SU-DHL-6 (cell line): Measurements from ENCODE around the gene TXNRD2.

Source experiments
- H2AFZ ChIP-seq: fragments of 200-600 bp; sonication (generic); 2 replicates; pipeline ENCODE4 v1.6.1; 2014; ENCODE audit warnings: low read depth, mild to moderate bottlenecking, moderate library complexity, mixed read lengths, antibody characterized with exemption, low read length; ENCODE audit not compliant: severe bottlenecking
- H3F3A ChIP-seq: fragments of 200-600 bp; shearing (Covaris generic); 2 replicates; pipeline ENCODE4 v1.6.0; 2016; ENCODE audit warnings: antibody characterized with exemption, mild to moderate bottlenecking; ENCODE audit not compliant: insufficient read depth
- H3K27ac ChIP-seq: fragments of 200-600 bp; sonication (generic); 2 replicates; pipeline ENCODE4 v1.5.1; 2016; ENCODE audit warnings: low read depth, mild to moderate bottlenecking, low read length, moderate library complexity, mixed read lengths
- H3K27me3 ChIP-seq: fragments of 200-600 bp; sonication (generic), shearing (Covaris generic); 2 replicates; pipeline ENCODE4 v1.6.0; 2014; ENCODE audit warnings: mild to moderate bottlenecking, low read length
- H3K36me3 ChIP-seq: fragments of 200-600 bp; sonication (generic); 2 replicates; pipeline ENCODE4 v1.6.1; 2014; ENCODE audit warnings: mild to moderate bottlenecking, low read length, mixed read lengths
- H3K4me2 ChIP-seq: fragments of 300-600, 200-600 bp; shearing (Covaris generic), sonication (generic); 2 replicates; pipeline ENCODE4 v1.6.0; 2014; ENCODE audit warnings: low read length, low read depth, mild to moderate bottlenecking; ENCODE audit not compliant: poor library complexity, severe bottlenecking
- H3K4me3 ChIP-seq: fragments of 200-600 bp; sonication (generic); 2 replicates; pipeline ENCODE4 v1.5.1; 2014; ENCODE audit warnings: antibody characterized with exemption, low read length, mild to moderate bottlenecking, mixed read lengths; ENCODE audit not compliant: insufficient read depth, poor library complexity, severe bottlenecking
- H3K79me2 ChIP-seq: fragments of 200-600 bp; sonication (generic); 2 replicates; pipeline ENCODE4 v1.6.1; 2014; ENCODE audit warnings: mild to moderate bottlenecking, low read length, moderate library complexity; ENCODE audit not compliant: insufficient read depth
- H3K9ac ChIP-seq: fragments of 200-600 bp; sonication (generic); 2 replicates; pipeline ENCODE4 v1.7.0; 2014; ENCODE audit warnings: mild to moderate bottlenecking, low read length
- H3K9me2 ChIP-seq: fragments of 200-600 bp; sonication (generic); replicated peaks from 2 replicates; pipeline ENCODE4 v1.6.1; 2014; ENCODE audit warnings: low read length; ENCODE audit not compliant: insufficient read depth
- H3K9me3 ChIP-seq: fragments of 200-600 bp; sonication (generic); 2 replicates; pipeline ENCODE4 v1.6.1; 2014; ENCODE audit warnings: low read length, mixed read lengths; ENCODE audit not compliant: insufficient read depth
- H4K20me1 ChIP-seq: fragments of 200-600 bp; sonication (generic); 2 replicates; pipeline ENCODE4 v1.6.1; 2014; ENCODE audit warnings: low read depth, mild to moderate bottlenecking, antibody characterized with exemption, low read length, moderate library complexity, mixed read lengths
- EZH2phosphoT487 ChIP-seq: fragments of 200-600 bp; sonication (generic), shearing (Covaris generic); conservative IDR thresholded peaks from 2 replicates; pipeline ENCODE4 v1.6.1; 2018; ENCODE audit warnings: mild to moderate bottlenecking, antibody characterized with exemption, low read length, moderate library complexity, mixed read lengths
- TF ChIP-seq, protein P1 (sequence below): fragments of 200-600 bp; sonication (generic); IDR thresholded peaks from one replicate; pipeline ENCODE4 v1.5.1; 2017; ENCODE audit warnings: antibody characterized with exemption, mild to moderate bottlenecking, low read length, moderate library complexity; ENCODE audit not compliant: insufficient read depth, poor library complexity, severe bottlenecking

TXNRD2 gene

GRCh38 chr22:19982991-19983578, 41.5 kb upstream of the TXNRD2 start:
- no peak overlapping the region for H3K4me2 ChIP-seq
- no peaks in the 10 kb centered on the region for H3K9me3 ChIP-seq
- no peaks in the 10 kb centered on the region for H3K36me3 ChIP-seq
- H3F3A ChIP-seq, result no peaks in the 10 kb centered on the region
- H2AFZ ChIP-seq, result no peak overlapping the region
- no peaks in the 10 kb centered on the region for H4K20me1 ChIP-seq
- H3K27ac ChIP-seq, result no peak overlapping the region
- no peak overlapping the region for H3K9ac ChIP-seq
- H3K9me2 ChIP-seq, result no peaks in the 10 kb centered on the region
- TF ChIP-seq, protein P1, sequence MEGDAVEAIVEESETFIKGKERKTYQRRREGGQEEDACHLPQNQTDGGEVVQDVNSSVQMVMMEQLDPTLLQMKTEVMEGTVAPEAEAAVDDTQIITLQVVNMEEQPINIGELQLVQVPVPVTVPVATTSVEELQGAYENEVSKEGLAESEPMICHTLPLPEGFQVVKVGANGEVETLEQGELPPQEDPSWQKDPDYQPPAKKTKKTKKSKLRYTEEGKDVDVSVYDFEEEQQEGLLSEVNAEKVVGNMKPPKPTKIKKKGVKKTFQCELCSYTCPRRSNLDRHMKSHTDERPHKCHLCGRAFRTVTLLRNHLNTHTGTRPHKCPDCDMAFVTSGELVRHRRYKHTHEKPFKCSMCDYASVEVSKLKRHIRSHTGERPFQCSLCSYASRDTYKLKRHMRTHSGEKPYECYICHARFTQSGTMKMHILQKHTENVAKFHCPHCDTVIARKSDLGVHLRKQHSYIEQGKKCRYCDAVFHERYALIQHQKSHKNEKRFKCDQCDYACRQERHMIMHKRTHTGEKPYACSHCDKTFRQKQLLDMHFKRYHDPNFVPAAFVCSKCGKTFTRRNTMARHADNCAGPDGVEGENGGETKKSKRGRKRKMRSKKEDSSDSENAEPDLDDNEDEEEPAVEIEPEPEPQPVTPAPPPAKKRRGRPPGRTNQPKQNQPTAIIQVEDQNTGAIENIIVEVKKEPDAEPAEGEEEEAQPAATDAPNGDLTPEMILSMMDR, result no peak
- TF ChIP-seq EZH2phosphoT487, result no peak
- H3K79me2 ChIP-seq, result no peaks in the 10 kb centered on the region
- no peaks in the 10 kb centered on the region for H3K27me3 ChIP-seq
- H3K4me3 ChIP-seq, result no peak overlapping the region

- no peak overlapping the region for H2AFZ ChIP-seq
- H3K36me3 ChIP-seq, result no peaks in the 10 kb centered on the region
- H3K9me3 ChIP-seq, result no peaks in the 10 kb centered on the region
- no peak overlapping the region for H3K4me2 ChIP-seq
- H3K9me2 ChIP-seq, result no peaks in the 10 kb centered on the region
- TF ChIP-seq, protein P1, result no peak
- no peak for TF ChIP-seq EZH2phosphoT487
- H3K79me2 ChIP-seq, result no peaks in the 10 kb centered on the region
- no peak overlapping the region for H3K27ac ChIP-seq
- H3K27me3 ChIP-seq, result no peaks in the 10 kb centered on the region
- H4K20me1 ChIP-seq, result no peaks in the 10 kb centered on the region
- H3K4me3 ChIP-seq, result no peak overlapping the region
- no peak overlapping the region for H3K9ac ChIP-seq
- H3F3A ChIP-seq, result no peaks in the 10 kb centered on the region
These were observed 40.6 kb upstream of the TXNRD2 start for GRCh38 chr22:19981961-19982920.

- H3K9me2 ChIP-seq, result no peaks in the 10 kb centered on the region
- no peak overlapping the region for H3K4me2 ChIP-seq
- no peaks in the 10 kb centered on the region for H4K20me1 ChIP-seq
- no peaks in the 10 kb centered on the region for H3F3A ChIP-seq
- H3K9me3 ChIP-seq, result no peaks in the 10 kb centered on the region
- H3K79me2 ChIP-seq, result no peaks in the 10 kb centered on the region
- H3K9ac ChIP-seq, result no peak overlapping the region
- TF ChIP-seq EZH2phosphoT487, result no peak
- TF ChIP-seq, protein P1, result no peak
- H3K36me3 ChIP-seq, result no peaks in the 10 kb centered on the region
- no peak overlapping the region for H3K4me3 ChIP-seq
- H3K27ac ChIP-seq, result no peak overlapping the region
- no peak overlapping the region for H2AFZ ChIP-seq
- H3K27me3 ChIP-seq, result no peaks in the 10 kb centered on the region
These were observed 39.7 kb upstream of the TXNRD2 start for GRCh38 chr22:19981171-19981960.
